Transverse colon (tissue), 4 donors: ENCODE data around the gene ARHGAP20. TPM values are rescaled to one million over a fixed set of nuclear protein-coding genes. Genes with fewer than 3 reads are reported as not detected.

Experiments used
- DNase-seq: peaks from one replicate; pipeline ENCODE4 v3.0.0-alpha.2; 2019
- H3K27ac ChIP-seq, 4 donors: fragments of 200-600 bp; sonication (generic); 2 replicates each; pipeline ENCODE4 v1.5.1; 2016 to 2018; ENCODE audit warnings: inconsistent platforms in 4 of 4
- H3K27me3 ChIP-seq: fragments of 200-600 bp; sonication (generic); 2 replicates; pipeline ENCODE4 v1.5.1; 2017; ENCODE audit warnings: inconsistent platforms
- H3K36me3 ChIP-seq, 4 donors: fragments of 200-600 bp; sonication (generic); 2 replicates each; pipeline ENCODE4 v1.5.1; 2017 to 2019; ENCODE audit warnings: inconsistent platforms in 4 of 4
- H3K4me1 ChIP-seq, 4 donors: fragments of 200-600 bp; sonication (generic); 2 replicates each; pipeline ENCODE4 v1.5.1; 2017 to 2020; ENCODE audit warnings: inconsistent platforms in 4 of 4
- H3K4me3 ChIP-seq, 4 donors: fragments of 200-600 bp; sonication (generic); 1 replicate in 1 of 4; 2 replicates in 3 of 4; pipeline versions ENCODE4 v1.5.1 to v1.6.1; 2017 to 2019; ENCODE audit warnings: inconsistent platforms in 4 of 4
- H3K9me3 ChIP-seq, 2 donors: fragments of 200-600 bp; sonication (generic); 2 replicates each; pipeline ENCODE4 v1.5.1; 2017 to 2019; ENCODE audit warnings: inconsistent platforms in 2 of 2
- EP300 ChIP-seq: sonication (generic); formaldehyde crosslinking; IDR thresholded peaks from one replicate; pipeline ENCODE4 v1.6.1; 2017; ENCODE audit warnings: antibody characterized with exemption, low read depth
- POLR2A ChIP-seq: fragments of 450-650 bp; IDR thresholded peaks from one replicate; pipeline ENCODE4 v1.6.1; 2016; ENCODE audit warnings: antibody characterized with exemption, mild to moderate bottlenecking, moderate library complexity
- POLR2AphosphoS5 ChIP-seq, 3 donors: sonication (generic); formaldehyde crosslinking; IDR thresholded peaks; one replicate each; pipeline ENCODE4 v1.6.1; 2016; ENCODE audit warnings: antibody characterized with exemption in 3 of 3
- WGBS, 2 donors: methylation state at CpG; one replicate each; pipeline ENCODE4 v1.1.5; 2018; ENCODE audit warnings: low coverage in 1 of 2; 5-methylcytosine and 5-hydroxymethylcytosine counted together
- in situ Hi-C, 4 donors: fragments of 200-750 bp; cut with MboI; loops; one replicate each; pipeline versions ENCODE4 v1.15.0 to v1.15.1; 2017; ENCODE audit warnings: low sequenced_read_pairs in 3 of 4, low pct_ligation_motif_present in 1 of 4, low pct_unique_long_range_greater_than_20kb in 1 of 4
- intact Hi-C: fragments of 100-400 bp; cut with DNase I; formaldehyde crosslinking; loops from one replicate; pipeline ENCODE4 v1.15.1; 2023; ENCODE audit warnings: low total_unique reads
- total RNA-seq, 4 donors: library from RNA; depleted of rRNA; stranded (reverse); fragments of >200 nt; gene quantifications; one replicate each; pipeline ENCODE4 v1.1.0, GENCODE V29; 2016
- TF ChIP-seq, protein P1 (sequence below), 5 experiments: fragments of 200-600 bp in 3 of 5; fragments of 450-650 bp in 2 of 5; sonication (generic) in 3 of 5; IDR thresholded peaks; 1 replicate in 2 of 5; 2 replicates in 3 of 5; pipeline ENCODE4 v1.5.1; 2016 to 2017; ENCODE audit warnings: antibody characterized with exemption in 5 of 5, inconsistent platforms in 3 of 5, mild to moderate bottlenecking in 2 of 5, moderate library complexity in 1 of 5

ARHGAP20 gene
- total RNA-seq, 4 donors from 2014 or later: 2.5 to 4.9 (median 3.1) TPM

- H3K4me1 ChIP-seq: no peaks in the 10 kb centered on the region
- H3K9me3 ChIP-seq: no peaks in the 10 kb centered on the region
- intact Hi-C loops (no loop called here), in situ Hi-C loops (no loop called here)
- H3K27ac ChIP-seq: no peak overlapping the region
- no peak overlapping the region for H3K4me3 ChIP-seq
- peaks cover 0 to 5% (median 0%) of the 10 kb centered on the region in 4 donors for H3K36me3 ChIP-seq
- 50 to 78% methylated on average over 2 to 5 of the region's 5 CpGs for WGBS, 2 donors
- DNase-seq: no peak
- H3K27me3 ChIP-seq: no peaks in the 10 kb centered on the region
- TF ChIP-seq POLR2AphosphoS5 (IDR thresholded peaks at IDR 0.05): no peak
- TF ChIP-seq EP300: no peak
- no peak for TF ChIP-seq POLR2A
- TF ChIP-seq, protein P1, sequence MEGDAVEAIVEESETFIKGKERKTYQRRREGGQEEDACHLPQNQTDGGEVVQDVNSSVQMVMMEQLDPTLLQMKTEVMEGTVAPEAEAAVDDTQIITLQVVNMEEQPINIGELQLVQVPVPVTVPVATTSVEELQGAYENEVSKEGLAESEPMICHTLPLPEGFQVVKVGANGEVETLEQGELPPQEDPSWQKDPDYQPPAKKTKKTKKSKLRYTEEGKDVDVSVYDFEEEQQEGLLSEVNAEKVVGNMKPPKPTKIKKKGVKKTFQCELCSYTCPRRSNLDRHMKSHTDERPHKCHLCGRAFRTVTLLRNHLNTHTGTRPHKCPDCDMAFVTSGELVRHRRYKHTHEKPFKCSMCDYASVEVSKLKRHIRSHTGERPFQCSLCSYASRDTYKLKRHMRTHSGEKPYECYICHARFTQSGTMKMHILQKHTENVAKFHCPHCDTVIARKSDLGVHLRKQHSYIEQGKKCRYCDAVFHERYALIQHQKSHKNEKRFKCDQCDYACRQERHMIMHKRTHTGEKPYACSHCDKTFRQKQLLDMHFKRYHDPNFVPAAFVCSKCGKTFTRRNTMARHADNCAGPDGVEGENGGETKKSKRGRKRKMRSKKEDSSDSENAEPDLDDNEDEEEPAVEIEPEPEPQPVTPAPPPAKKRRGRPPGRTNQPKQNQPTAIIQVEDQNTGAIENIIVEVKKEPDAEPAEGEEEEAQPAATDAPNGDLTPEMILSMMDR (IDR thresholded peaks at IDR 0.05): no peak
Measured at GRCh38 chr11:110573411-110573810, 138.8 kb downstream of the ARHGAP20 start.

DNA sequence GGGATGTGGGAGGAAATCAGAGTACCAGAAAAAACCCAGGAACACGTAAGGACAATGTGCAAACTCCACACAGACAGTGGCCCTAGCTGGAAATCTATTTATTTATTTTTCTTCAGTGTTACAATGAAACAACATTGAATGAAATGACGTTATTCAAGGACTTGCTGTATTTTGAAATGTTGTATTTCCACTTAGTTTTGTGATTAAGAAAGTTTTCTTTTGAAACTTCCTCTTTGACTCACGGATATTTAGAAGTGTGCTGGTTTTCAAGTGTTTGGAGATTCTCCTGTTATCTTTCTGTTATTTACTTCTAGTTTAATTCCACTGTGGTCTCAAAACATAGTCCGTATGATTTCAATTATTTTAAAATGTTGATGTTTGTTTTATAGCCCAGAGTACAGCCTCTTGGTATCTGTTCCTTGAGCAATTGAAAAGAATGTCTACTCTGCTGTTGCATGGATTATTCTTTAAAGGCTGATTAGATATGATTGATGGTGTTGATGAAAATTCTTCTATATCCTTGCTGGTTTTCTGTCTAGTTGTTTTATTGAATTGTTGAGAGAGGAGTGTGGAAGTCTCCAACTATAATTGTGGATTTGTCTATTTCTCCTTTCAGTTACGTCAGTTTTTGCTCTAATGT lies 141.0 kb downstream of the ARHGAP20 start:
- Histone ChIP-seq H3K27me3 (no peaks in the 10 kb centered on the region), H3K36me3 (no peaks in the 10 kb centered on the region), H3K4me1 (no peaks in the 10 kb centered on the region), H3K9me3 (no peaks in the 10 kb centered on the region), H3K27ac (no peak overlapping the region), H3K4me3 (no peak overlapping the region)
- in situ Hi-C loops (no loop called here), intact Hi-C loops (no loop called here)
- TF ChIP-seq POLR2AphosphoS5 (IDR thresholded peaks at IDR 0.05): no peak
- no peak for TF ChIP-seq EP300
- no peak for TF ChIP-seq POLR2A
- TF ChIP-seq, protein P1 (IDR thresholded peaks at IDR 0.05): no peak
- WGBS, 2 donors: 55 to 69% methylated on average over 5 of the region's 5 CpGs
- DNase-seq: no peak

DNA sequence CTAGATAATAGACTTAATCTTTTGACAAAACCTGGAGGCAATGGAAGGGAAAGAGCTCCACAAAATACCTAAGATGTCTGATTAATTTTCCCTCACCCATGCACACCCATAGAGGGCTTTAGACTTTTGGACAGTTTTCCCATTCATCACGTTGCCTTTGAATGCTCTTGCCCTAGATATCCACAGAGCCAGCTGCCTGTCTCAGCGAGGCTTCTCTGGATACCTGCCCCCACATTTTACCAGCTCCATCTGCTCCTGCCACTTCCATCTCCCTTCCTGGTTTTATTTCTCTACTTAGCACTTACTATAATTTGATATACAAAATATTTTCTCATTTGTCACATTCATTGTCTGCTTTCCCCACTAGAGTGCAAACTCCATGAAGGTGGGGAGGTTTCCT lies 145.7 kb downstream of the ARHGAP20 start:
- H3K36me3 ChIP-seq: no peaks in the 10 kb centered on the region
- no peak overlapping the region for H3K27ac ChIP-seq
- no peak overlapping the region for H3K4me3 ChIP-seq
- intact Hi-C loops (no loop called here), in situ Hi-C loops (no loop called here)
- DNase-seq: no peak
- H3K9me3 ChIP-seq: no peaks in the 10 kb centered on the region
- whole genome bisulfite sequencing, 2 donors: 48 to 64% methylated on average over 2 of the region's 2 CpGs
- no peak for TF ChIP-seq EP300
- TF ChIP-seq, protein P1 (IDR thresholded peaks at IDR 0.05): no peak
- no peak for TF ChIP-seq POLR2A
- TF ChIP-seq POLR2AphosphoS5 (IDR thresholded peaks at IDR 0.05): no peak
- no peaks in the 10 kb centered on the region for H3K4me1 ChIP-seq
- H3K27me3 ChIP-seq: no peaks in the 10 kb centered on the region

- 65 to 69% methylated on average over 3 to 16 of the region's 16 CpGs for WGBS, 2 donors
- TF ChIP-seq EP300 (no peak), POLR2AphosphoS5 (IDR thresholded peaks at IDR 0.05) (no peak), POLR2A (no peak)
- TF ChIP-seq, protein P1 (IDR thresholded peaks at IDR 0.05): no peak
- no peak for DNase-seq
Measured at GRCh38 chr11:110565357-110566336, 146.6 kb downstream of the ARHGAP20 start.

More at GRCh38 chr11:110565357-110566336, 146.6 kb downstream of the ARHGAP20 start:
- Histone ChIP-seq H3K27me3 (no peaks in the 10 kb centered on the region), H3K27ac (no peak overlapping the region), H3K36me3 (no peaks in the 10 kb centered on the region), H3K4me1 (no peaks in the 10 kb centered on the region), H3K9me3 (no peaks in the 10 kb centered on the region), H3K4me3 (no peak overlapping the region)
- in situ Hi-C loops: no loop called here
- intact Hi-C loops: no loop called here
